ENCODE measurements around the gene NT5DC4. TPM values are rescaled to one million over a fixed set of nuclear protein-coding genes. Genes with fewer than 3 reads are reported as not detected.
"Not testable (repeated sequence)": the region's sequence is repeated elsewhere in the genome, so short reads cannot be mapped to it uniquely, and the experiment has no call there.

Gene NT5DC4
- total RNA-seq, 1 donor, result not detected

GRCh38 chr2:112698834-112699515 lies 21.8 kb upstream of the NT5DC4 start:
- TF ChIP-seq CTCF (IDR thresholded peaks at IDR 0.05; ENCODE audit: insufficient read depth, low read length), result no peak
- H3K4me3 ChIP-seq (ENCODE audit: low read depth, low read length), result no peak overlapping the region
- DNase-seq (ENCODE audit: low read depth), result no peak

- no peak for DNase-seq (ENCODE audit: low read depth)
Measured at GRCh38 chr2:112699984-112700667, 20.7 kb upstream of the NT5DC4 start.

GRCh38 chr2:112701052-112701451 lies 19.8 kb upstream of the NT5DC4 start:
- no peak overlapping the region for H3K4me3 ChIP-seq (ENCODE audit: low read depth, low read length)
- peak; percentile 59 for DNase-seq (ENCODE audit: low read depth)
- no peak for TF ChIP-seq CTCF (IDR thresholded peaks at IDR 0.05; ENCODE audit: insufficient read depth, low read length)

More at GRCh38 chr2:112699984-112700667, 20.7 kb upstream of the NT5DC4 start:
- no peak for TF ChIP-seq CTCF (IDR thresholded peaks at IDR 0.05; ENCODE audit: insufficient read depth, low read length)
- no peak overlapping the region for H3K4me3 ChIP-seq (ENCODE audit: low read depth, low read length)

GRCh38 chr2:112703684-112704083 lies 17.1 kb upstream of the NT5DC4 start:
- no peak for DNase-seq (ENCODE audit: low read depth)
- no peak for TF ChIP-seq CTCF (IDR thresholded peaks at IDR 0.05; ENCODE audit: insufficient read depth, low read length)
- H3K4me3 ChIP-seq (ENCODE audit: low read depth, low read length), result no peak overlapping the region

- H3K4me3 ChIP-seq (ENCODE audit: low read depth, low read length), result no peak overlapping the region
- TF ChIP-seq CTCF (IDR thresholded peaks at IDR 0.05; ENCODE audit: insufficient read depth, low read length), result no peak
- DNase-seq (ENCODE audit: low read depth), result no peak
Measured at GRCh38 chr2:112705575-112705974, 15.2 kb upstream of the NT5DC4 start.

- H3K4me3 ChIP-seq (ENCODE audit: low read depth, low read length), result no peak overlapping the region
- DNase-seq (ENCODE audit: low read depth), result peak; percentile 76
- TF ChIP-seq CTCF (IDR thresholded peaks at IDR 0.05; ENCODE audit: insufficient read depth, low read length), result no peak
Measured at GRCh38 chr2:112706170-112706664, 14.6 kb upstream of the NT5DC4 start.

- DNase-seq (ENCODE audit: low read depth); H3K4me3 ChIP-seq (ENCODE audit: low read depth, low read length): not testable (repeated sequence)
Measured at GRCh38 chr2:112706947-112707346, 13.9 kb upstream of the NT5DC4 start.

Measured in fibroblast of the aortic adventitia (primary cell).